H9 (cell line): ENCODE measurements around the gene IGFL4. TPM values are rescaled to one million over a fixed set of nuclear protein-coding genes. Genes with fewer than 3 reads are reported as not detected.

Experiments used
- DNase-seq: peaks from one replicate; pipeline ENCODE4 v3.0.0-alpha.2; 2017
- H2AFZ ChIP-seq: one replicate; pipeline ENCODE4 v1.6.1; 2013; ENCODE audit warnings: mild to moderate bottlenecking, low read length, control low read depth, moderate library complexity
- H2AK5ac ChIP-seq: 2 replicates; pipeline ENCODE4 v1.6.1; 2013; ENCODE audit warnings: low read length, control low read depth, mixed read lengths; ENCODE audit not compliant: insufficient read length
- H2BK120ac ChIP-seq: one replicate; pipeline ENCODE4 v1.6.1; 2013; ENCODE audit warnings: low read depth, mild to moderate bottlenecking, low read length, control low read depth, inconsistent platforms; ENCODE audit not compliant: poor library complexity, severe bottlenecking
- H2BK12ac ChIP-seq: 2 replicates; pipeline ENCODE4 v1.6.1; 2013; ENCODE audit warnings: low read length, control low read depth, mixed read lengths, low read depth; ENCODE audit not compliant: insufficient read length
- H2BK15ac ChIP-seq: 2 replicates; pipeline ENCODE4 v1.6.1; 2013; ENCODE audit warnings: low read depth, low read length, control low read depth
- H2BK20ac ChIP-seq: one replicate; pipeline ENCODE4 v1.6.1; 2013; ENCODE audit warnings: low read depth, mild to moderate bottlenecking, low read length, control low read depth, inconsistent platforms; ENCODE audit not compliant: poor library complexity, severe bottlenecking
- H2BK5ac ChIP-seq: 2 replicates; pipeline ENCODE4 v1.6.1; 2013; ENCODE audit warnings: low read length, control low read depth, mixed read lengths; ENCODE audit not compliant: insufficient read length
- H3K14ac ChIP-seq: 2 replicates; pipeline ENCODE4 v1.6.1; 2013; ENCODE audit warnings: low read length, control low read depth; ENCODE audit not compliant: insufficient read depth
- H3K18ac ChIP-seq: 2 replicates; pipeline ENCODE4 v1.6.1; 2013; ENCODE audit warnings: low read depth, mild to moderate bottlenecking, mixed read lengths, low read length, control low read depth; ENCODE audit not compliant: insufficient read length
- H3K23ac ChIP-seq: 2 replicates; pipeline ENCODE4 v1.6.1; 2013; ENCODE audit warnings: low read length, control low read depth, mixed read lengths, low read depth; ENCODE audit not compliant: insufficient read length
- H3K23me2 ChIP-seq: 2 replicates; pipeline ENCODE4 v1.6.1; 2013; ENCODE audit warnings: low read depth, mild to moderate bottlenecking, mixed read lengths, low read length, control low read depth; ENCODE audit not compliant: insufficient read length, poor library complexity, severe bottlenecking
- H3K27ac ChIP-seq: 2 replicates; pipeline ENCODE4 v1.5.1; 2013; ENCODE audit warnings: low read length, control low read depth, mixed read lengths, low read depth; ENCODE audit not compliant: insufficient read length
- H3K27me3 ChIP-seq: 2 replicates; pipeline ENCODE4 v1.6.1; 2013; ENCODE audit warnings: low read length, control low read depth, inconsistent platforms; ENCODE audit not compliant: insufficient read depth
- H3K4ac ChIP-seq: 2 replicates; pipeline ENCODE4 v1.6.1; 2013; ENCODE audit warnings: low read depth, mild to moderate bottlenecking, control low read depth, inconsistent platforms, low read length, moderate library complexity
- H3K4me1 ChIP-seq: 2 replicates; pipeline ENCODE4 v1.6.1; 2013; ENCODE audit warnings: low read length, control low read depth, inconsistent platforms; ENCODE audit not compliant: insufficient read depth
- H3K4me2 ChIP-seq: 2 replicates; pipeline ENCODE4 v1.6.1; 2013; ENCODE audit warnings: low read length, control low read depth, mixed read lengths; ENCODE audit not compliant: insufficient read length, insufficient read depth
- H3K56ac ChIP-seq: 2 replicates; pipeline ENCODE4 v1.6.1; 2013; ENCODE audit warnings: low read depth, mild to moderate bottlenecking, mixed read lengths, low read length, control low read depth; ENCODE audit not compliant: insufficient read length
- H3K79me1 ChIP-seq: 2 replicates; pipeline ENCODE4 v1.6.1; 2013; ENCODE audit warnings: low read depth, mild to moderate bottlenecking, moderate library complexity, low read length, control low read depth, inconsistent platforms; ENCODE audit not compliant: insufficient read depth, poor library complexity, severe bottlenecking
- H3K79me2 ChIP-seq: 2 replicates; pipeline ENCODE4 v1.6.1; 2013; ENCODE audit warnings: low read length, control low read depth, inconsistent platforms; ENCODE audit not compliant: insufficient read depth
- H3K9ac ChIP-seq: 2 replicates; pipeline ENCODE4 v1.6.1; 2013; ENCODE audit warnings: low read length, control low read depth, mixed read lengths; ENCODE audit not compliant: insufficient read length; ENCODE audit errors: extremely low read depth
- H3K9me3 ChIP-seq: one replicate; pipeline ENCODE4 v1.6.1; 2013; ENCODE audit warnings: low read depth, low read length, inconsistent platforms; ENCODE audit not compliant: control insufficient read depth
- H3T11ph ChIP-seq: one replicate; pipeline ENCODE4 v1.6.1; 2013; ENCODE audit warnings: mild to moderate bottlenecking, low read length, control low read depth, inconsistent platforms
- H4K20me1 ChIP-seq: one replicate; pipeline ENCODE4 v1.6.1; 2013; ENCODE audit not compliant: control insufficient read depth, insufficient read length, insufficient read depth
- H4K5ac ChIP-seq: 2 replicates; pipeline ENCODE4 v1.6.1; 2013; ENCODE audit warnings: low read depth, mild to moderate bottlenecking, mixed read lengths, low read length, control low read depth; ENCODE audit not compliant: insufficient read length
- H4K8ac ChIP-seq: replicated peaks from 2 replicates; pipeline ENCODE4 v1.6.1; 2013; ENCODE audit warnings: low read length, control low read depth, mixed read lengths, low read depth; ENCODE audit not compliant: insufficient read length
- H4K91ac ChIP-seq: 2 replicates; pipeline ENCODE4 v1.6.1; 2013; ENCODE audit warnings: low read depth, mild to moderate bottlenecking, moderate library complexity, mixed read lengths, low read length, control low read depth; ENCODE audit not compliant: insufficient read length
- H3K27ac Mint-ChIP-seq, 3 experiments: 2 replicates in 2 of 3; 3 replicates in 1 of 3; pipeline ENCODE4 v1.8.0; 2020 to 2021; ENCODE audit warnings: mixed read lengths in 3 of 3, mild to moderate bottlenecking in 1 of 3, moderate library complexity in 1 of 3
- H3K27me3 Mint-ChIP-seq: 2 replicates; pipeline ENCODE4 v1.8.0; 2021; ENCODE audit warnings: low read depth, mild to moderate bottlenecking, moderate library complexity, mixed read lengths
- H3K36me3 Mint-ChIP-seq, 3 experiments: 2 replicates in 2 of 3; 3 replicates in 1 of 3; pipeline ENCODE4 v1.8.0; 2020 to 2021; ENCODE audit warnings: low read depth in 3 of 3, mixed read lengths in 3 of 3; ENCODE audit not compliant: insufficient read depth in 1 of 3
- H3K4me1 Mint-ChIP-seq, 2 experiments: 2 replicates each; pipeline ENCODE4 v1.8.0; 2020; ENCODE audit warnings: mixed read lengths in 2 of 2
- H3K4me3 Mint-ChIP-seq, 2 experiments: 2 replicates in 1 of 2; 3 replicates in 1 of 2; pipeline ENCODE4 v1.8.0; 2020 to 2021; ENCODE audit warnings: mild to moderate bottlenecking in 2 of 2, mixed read lengths in 2 of 2, moderate library complexity in 1 of 2
- H3K9me3 Mint-ChIP-seq, 2 experiments: 2 replicates in 1 of 2; 3 replicates in 1 of 2; pipeline ENCODE4 v1.8.0; 2020; ENCODE audit warnings: mild to moderate bottlenecking in 2 of 2, mixed read lengths in 2 of 2, moderate library complexity in 1 of 2
- CTCF ChIP-seq: fragments of 200-600 bp; sonication (generic); conservative IDR thresholded peaks from 3 replicates; pipeline ENCODE4 v1.8.0; 2021; ENCODE audit warnings: antibody characterized with exemption, mild to moderate bottlenecking
- WGBS: extraction: QIAGEN DNeasy Blood & Tissue Kit; methylation state at CpG from one replicate; pipeline ENCODE4 v1.1.7; 2013; ENCODE audit warnings: missing lambda C conversion rate, low lambda C conversion rate, mixed read lengths; ENCODE audit not compliant: insufficient read length; ENCODE audit errors: extremely low coverage; 5-methylcytosine and 5-hydroxymethylcytosine counted together
- total RNA-seq: library from RNA; stranded (reverse); gene quantifications from 2 replicates; pipeline ENCODE4 v1.2.1, GENCODE V29; 2021

The IGFL4 gene
- total RNA-seq, 1 experiment from 2014 or later = 0.33 TPM

- no peak overlapping the region for H4K5ac ChIP-seq
- no peak overlapping the region for H3K9ac ChIP-seq
- no peak overlapping the region for H2BK5ac ChIP-seq
- H3K4ac ChIP-seq = no peak overlapping the region
- H2AFZ ChIP-seq = no peak overlapping the region
- H3K27ac ChIP-seq = no peak overlapping the region
- Mint-ChIP-seq H3K4me1 (no peaks in the 10 kb centered on the region), H3K36me3 (peaks cover 0 to 8% (median 6%) of the 10 kb centered on the region in 3 experiments; a peak in 6 of 7 replicates), H3K9me3 (peaks cover 48 to 69% of the 10 kb centered on the region in 2 experiments), H3K4me3 (no peak overlapping the region), H3K27me3 (peaks cover 74% of the 10 kb centered on the region), H3K27ac (no peak overlapping the region)
- no peaks in the 10 kb centered on the region for H3K79me1 ChIP-seq
- H3K27me3 ChIP-seq = no peaks in the 10 kb centered on the region
- H3K56ac ChIP-seq = no peak overlapping the region
- H3K23me2 ChIP-seq = no peaks in the 10 kb centered on the region
- H2AK5ac ChIP-seq = no peak overlapping the region
- no peak overlapping the region for H2BK120ac ChIP-seq
- H3K23ac ChIP-seq = no peak overlapping the region
- no peaks in the 10 kb centered on the region for H3K79me2 ChIP-seq
- no peak overlapping the region for H2BK15ac ChIP-seq
- H4K20me1 ChIP-seq = no peaks in the 10 kb centered on the region
- H4K91ac ChIP-seq = no peak overlapping the region
- no peak overlapping the region for H3K18ac ChIP-seq
- no peak overlapping the region for H2BK12ac ChIP-seq
- no peak for TF ChIP-seq CTCF
- no peak overlapping the region for H3K4me2 ChIP-seq
- H3K9me3 ChIP-seq = peaks cover 5% of the 10 kb centered on the region
- H3K14ac ChIP-seq = no peak overlapping the region
- no peak overlapping the region for H2BK20ac ChIP-seq
- H4K8ac ChIP-seq = no peak overlapping the region
- no peak for DNase-seq
- no peak overlapping the region for H3T11ph ChIP-seq
- no CpG with 5 or more reads among the region's 5 CpGs for WGBS
- H3K4me1 ChIP-seq = no peaks in the 10 kb centered on the region
These were observed 1.6 kb upstream of the IGFL4 start for GRCh38 chr19:46042252-46042883.
